K562 (cell line): ENCODE results near the gene KARS1. TPM values are rescaled to one million over a fixed set of nuclear protein-coding genes. Genes with fewer than 3 reads are reported as not detected.

ENCODE experiments used
- ATAC-seq: fragments of 200-7000 bp; cut with Tn5 transposase; 3 replicates; pipeline ENCODE4 v1.9.1; 2020; ENCODE audit warnings: moderate library complexity
- BruUV-seq: library from RNA; stranded (reverse); fragments of 400-500 nt; replicated peaks from 2 replicates; lab custom pipeline; 2021; lab: Mats Ljungman, UMichigan
- CTCF ChIA-PET: fragments of 300-600 bp; formaldehyde crosslinking; extraction: SDS; loops from one replicate; lab custom pipeline; 2021; ENCODE audit warnings: low intra/inter-chr PET ratio; lab: Yijun Ruan, JAX
- POLR2A ChIA-PET: fragments of 300-600, 350-650 bp; sonication (Branson Sonifier 250); formaldehyde crosslinking; extraction: SDS; loops from one replicate; lab custom pipeline; 2021; ENCODE audit warnings: antibody characterized with exemption, inconsistent platforms; lab: Yijun Ruan, JAX
- DNase-seq, 4 experiments: peaks; one replicate each; pipeline versions ENCODE4 v3.0.0 to v3.0.0-alpha.2; 2011 to 2018; ENCODE audit warnings: low spot score in 3 of 4, mixed read lengths in 3 of 4; ENCODE audit errors: extremely low read depth in 1 of 4
- FAIRE-seq: peaks from 2 replicates; lab custom pipeline; 2011; peaks lifted over from hg19 to GRCh38; lab: Jason Lieb, UNC
- H2AFZ ChIP-seq: 2 replicates; pipeline ENCODE4 v1.6.0; 2011; ENCODE audit warnings: low read depth, low read length, control low read depth, inconsistent platforms
- H3K27ac ChIP-seq: fragments of 200-600 bp; 3 replicates; pipeline ENCODE4 v1.8.0; 2011; ENCODE audit warnings: low read depth, mild to moderate bottlenecking, control low read depth, inconsistent platforms, low read length, moderate library complexity, mixed read lengths; ENCODE audit errors: extremely low read depth
- H3K27me3 ChIP-seq, 2 experiments: fragments of 300-600 bp in 1 of 2; 2 replicates in 1 of 2; 3 replicates in 1 of 2; pipeline versions ENCODE4 v1.6.0 to v1.8.0; 2011; ENCODE audit warnings: inconsistent platforms in 2 of 2, low read length in 2 of 2, mild to moderate bottlenecking in 1 of 2, mixed read lengths in 1 of 2, moderate library complexity in 1 of 2; ENCODE audit not compliant: control insufficient read depth in 2 of 2, insufficient read depth in 2 of 2
- H3K36me3 ChIP-seq: fragments of 300-600 bp; 3 replicates; pipeline ENCODE4 v1.8.0; 2011; ENCODE audit warnings: mild to moderate bottlenecking, low read length, inconsistent platforms; ENCODE audit not compliant: control insufficient read depth, insufficient read depth
- H3K4me1 ChIP-seq, 2 experiments: fragments of 200-600 bp in 1 of 2; replicated peaks in 1 of 2; 2 replicates in 1 of 2; 3 replicates in 1 of 2; pipeline versions ENCODE4 v1.5.1 to v1.8.0; 2011; ENCODE audit warnings: inconsistent platforms in 2 of 2, low read length in 2 of 2, mild to moderate bottlenecking in 1 of 2, mixed read lengths in 1 of 2, moderate library complexity in 1 of 2; ENCODE audit not compliant: control insufficient read depth in 2 of 2, insufficient read depth in 2 of 2
- H3K4me2 ChIP-seq: 2 replicates; pipeline ENCODE4 v1.6.1; 2011; ENCODE audit warnings: low read length, control low read depth, inconsistent platforms, mixed read lengths; ENCODE audit not compliant: insufficient read depth
- H3K4me3 ChIP-seq: fragments of 200-600 bp; sonication (generic), shearing (Covaris generic); 2 replicates; pipeline ENCODE4 v1.5.1; 2016; ENCODE audit warnings: control low read depth, inconsistent platforms
- H3K79me2 ChIP-seq: fragments of 200-600 bp; 3 replicates; pipeline ENCODE4 v1.8.0; 2011; ENCODE audit warnings: low read length, inconsistent platforms; ENCODE audit not compliant: control insufficient read depth, insufficient read depth
- H3K9ac ChIP-seq, 2 experiments: 2 replicates each; pipeline versions ENCODE4 v1.6.0 to v1.6.1; 2011; ENCODE audit warnings: low read depth in 2 of 2, low read length in 2 of 2, control low read depth in 1 of 2, inconsistent platforms in 1 of 2, mild to moderate bottlenecking in 1 of 2, mixed read lengths in 1 of 2; ENCODE audit not compliant: insufficient read depth in 1 of 2
- H3K9me1 ChIP-seq: one replicate; pipeline ENCODE4 v1.6.0; 2011; ENCODE audit warnings: inconsistent platforms, mild to moderate bottlenecking, low read length, moderate library complexity; ENCODE audit not compliant: control insufficient read depth, insufficient read depth
- H3K9me3 ChIP-seq: replicated peaks from 2 replicates; pipeline ENCODE4 v1.5.1; 2011; ENCODE audit warnings: low read depth, low read length, inconsistent platforms; ENCODE audit not compliant: control insufficient read depth, insufficient read depth
- H4K20me1 ChIP-seq: replicated peaks from 2 replicates; pipeline ENCODE4 v1.6.1; 2011; ENCODE audit warnings: low read length, inconsistent platforms, mixed read lengths; ENCODE audit not compliant: control insufficient read depth, insufficient read depth
- CBFA2T3 ChIP-seq: fragments of 450-650 bp; IDR thresholded peaks from 2 replicates; pipeline ENCODE4 v1.6.1; 2017
- FOXK1 ChIP-seq: sonication (generic); formaldehyde crosslinking; IDR thresholded peaks from 2 replicates; pipeline ENCODE4 v1.8.0; 2022; ENCODE audit warnings: missing genetic modification reagents, mild to moderate bottlenecking, borderline replicate concordance
- FOXO4 ChIP-seq: fragments of 450-650 bp; formaldehyde crosslinking; IDR thresholded peaks from 2 replicates; pipeline ENCODE4 v1.4.0; 2020; ENCODE audit warnings: mild to moderate bottlenecking, moderate library complexity
- HMBOX1 ChIP-seq: sonication (generic); IDR thresholded peaks from 2 replicates; pipeline ENCODE4 v1.6.1; 2016
- JUND ChIP-seq, 2 experiments: IDR thresholded peaks; 2 replicates in 1 of 2; 3 replicates in 1 of 2; pipeline ENCODE4 v1.6.1; 2011; ENCODE audit warnings: borderline replicate concordance in 2 of 2, low read depth in 2 of 2, low read length in 2 of 2, improper control_type of control experiment in 1 of 2, missing biosample characterization in 1 of 2, missing genetic modification characterization in 1 of 2, missing genetic modification reagents in 1 of 2
- MEF2D ChIP-seq: conservative IDR thresholded peaks from 2 replicates; pipeline ENCODE4 v1.6.1; 2016; ENCODE audit warnings: low read depth, missing genetic modification characterization, missing compliant biosample characterization
- MYNN ChIP-seq, 2 experiments: sonication (generic); formaldehyde crosslinking in 1 of 2; IDR thresholded peaks; 2 replicates each; pipeline versions ENCODE4 v1.5.0 to v1.6.1; 2016 to 2020; ENCODE audit warnings: antibody characterized with exemption in 1 of 2, missing genetic modification reagents in 1 of 2
- RFX7 ChIP-seq: fragments of 250-450 bp; sonication (Bioruptor Pico); IDR thresholded peaks from 2 replicates; pipeline ENCODE4 v1.5.1; 2021; ENCODE audit warnings: mild to moderate bottlenecking
- ZFPM2 ChIP-seq: fragments of 250-450 bp; sonication (Bioruptor Pico); IDR thresholded peaks from 2 replicates; pipeline ENCODE4 v1.5.1; 2022; ENCODE audit warnings: mild to moderate bottlenecking
- ZNF354B ChIP-seq: fragments of 250-450 bp; sonication (Bioruptor Pico); IDR thresholded peaks from 2 replicates; pipeline ENCODE4 v1.4.0; 2020
- WGBS: fragments of 100-300 bp; shearing (Covaris generic); methylation state at CpG from one replicate; pipeline ENCODE4 v1.1.6; 2016; ENCODE audit warnings: low coverage, mixed read lengths; ENCODE audit not compliant: insufficient coverage; ENCODE audit errors: missing lambda C conversion rate; 5-methylcytosine and 5-hydroxymethylcytosine counted together
- in situ Hi-C: fragments of 300-500 bp; cut with MboI; formaldehyde crosslinking; loops from 4 replicates; pipeline ENCODE4 v1.15.0; 2018; ENCODE audit warnings: inconsistent platforms, mixed read lengths
- intact Hi-C: fragments of 100-400 bp; cut with micrococcal nuclease; formaldehyde crosslinking; loops from 2 replicates; pipeline ENCODE4 v1.14.2; 2022
- polyA plus RNA-seq, 8 experiments: library from polyadenylated mRNA; depleted of rRNA in 4 of 8; stranded (reverse) in 5 of 8; unstranded in 3 of 8; fragments of >200 nt; fragmentation: Nextera tagmentation in 2 of 8; fragmentation: Illumina TruSeq in 1 of 8; extraction: Ambion mirVana in 2 of 8; extraction: Trizol in 1 of 8; gene quantifications; 2 replicates each; pipeline versions ENCODE4 v1.2.1 to v1.2.3, GENCODE V29; 2011 to 2014; ENCODE audit warnings: inconsistent platforms in 1 of 8, missing spikeins in 1 of 8
- total RNA-seq, 7 experiments: library from RNA; depleted of rRNA in 6 of 7; stranded (reverse); fragments of >200 nt in 6 of 7; fragmentation: Illumina TruSeq in 2 of 7; extraction: Trizol in 2 of 7; gene quantifications; 2 replicates each; pipeline versions ENCODE4 v1.2.1 to v1.2.3, GENCODE V29; 2011 to 2021; ENCODE audit warnings: low replicate concordance in 1 of 7

Gene KARS1
- total and polyA plus RNA-seq, 9 of the 15 experiments (the other 6 are each of a cell fraction or from before 2014, with no cell fraction given): 223 to 386 (median 304) TPM

GRCh38 chr16:75615619-75616018 lies 31.8 kb downstream of the KARS1 start:
- H2AFZ ChIP-seq: no peak overlapping the region
- peaks cover 6 to 9% of the 10 kb centered on the region in 2 experiments; a peak in 3 of 5 replicates for H3K4me1 ChIP-seq
- H3K9me1 ChIP-seq: no peaks in the 10 kb centered on the region
- 100% methylated on average over 1 of the region's 2 CpGs for whole genome bisulfite sequencing
- BruUV-seq: no TSS peak
- ChIA-PET POLR2A (interaction anchor here (0.9 to 1.1 kb wide), 2 partner anchors 16 to 48 kb away, joined by 4 read pairs; no protein-coding TSS in a partner anchor), CTCF (no interaction called here)
- ATAC-seq: no peak
- H3K36me3 ChIP-seq: peaks cover 57% of the 10 kb centered on the region
- no peak overlapping the region for H3K27ac ChIP-seq
- H4K20me1 ChIP-seq: no peaks in the 10 kb centered on the region
- H3K27me3 ChIP-seq: no peaks in the 10 kb centered on the region
- intact Hi-C loops: no loop called here
- H3K4me3 ChIP-seq: no peak overlapping the region
- no peak overlapping the region for H3K9ac ChIP-seq
- H3K9me3 ChIP-seq: no peaks in the 10 kb centered on the region
- no peak for FAIRE-seq
- no peak for DNase-seq
- in situ Hi-C loops: no loop called here
- H3K4me2 ChIP-seq: no peak overlapping the region
- TF ChIP-seq CBFA2T3: no peak
- no peak for TF ChIP-seq ZNF354B (CRISPR knock-in tag)
- TF ChIP-seq MEF2D: no peak
- no peak for TF ChIP-seq FOXK1 (CRISPR knock-in tag)
- TF ChIP-seq FOXO4 (CRISPR knock-in tag): no peak
- TF ChIP-seq RFX7 (CRISPR knock-in tag): no peak
- no peak for TF ChIP-seq JUND (IDR thresholded peaks at IDR 0.05; ENCODE audit: borderline replicate concordance, low read depth, low read length)
- no peak for TF ChIP-seq JUND (tag; IDR thresholded peaks at IDR 0.05; ENCODE audit: borderline replicate concordance, low read depth, low read length)
- no peak for TF ChIP-seq ZFPM2 (CRISPR knock-in tag)
- no peak for TF ChIP-seq MYNN (IDR thresholded peaks at IDR 0.05)
- no peak for TF ChIP-seq MYNN (CRISPR knock-in tag; IDR thresholded peaks at IDR 0.05)
- no peak for TF ChIP-seq HMBOX1
- no peaks in the 10 kb centered on the region for H3K79me2 ChIP-seq
